ENCODE data around the gene NBPF26.
"Not testable (repeated sequence)": the region's sequence is repeated elsewhere in the genome, so short reads cannot be mapped to it uniquely, and the experiment has no call there.

NBPF26 gene

DNA sequence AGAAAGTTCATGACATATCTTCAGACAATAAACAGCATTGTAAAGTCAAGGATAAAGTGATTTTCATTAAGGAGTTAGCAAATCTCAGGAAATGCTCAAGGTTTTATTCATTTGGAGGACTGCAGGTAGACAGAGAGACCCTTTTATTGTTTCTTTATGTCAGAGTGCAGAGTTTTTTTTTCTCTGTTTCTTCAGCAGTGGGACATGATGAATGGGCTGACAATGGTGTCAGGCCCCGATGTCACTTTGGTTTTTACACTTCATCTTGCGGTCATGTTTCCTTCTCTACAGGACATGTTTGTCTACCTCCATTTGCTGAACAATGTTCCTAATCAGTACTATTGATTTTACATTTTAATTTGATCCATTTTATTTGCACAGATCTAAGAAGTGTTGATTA is 134.4 kb downstream of the NBPF26 start:
- H3K9ac ChIP-seq (ENCODE audit: low read length); H3K79me1 ChIP-seq (replicated peaks; ENCODE audit: low read length, poor library complexity, severe bottlenecking); DNase-seq; H3K4me2 ChIP-seq (ENCODE audit: low read length, poor library complexity, severe bottlenecking); H3K18ac ChIP-seq (ENCODE audit: low read depth in 1 of 2, low read length in 2 of 2); H3K9me3 ChIP-seq (ENCODE audit: control insufficient read depth, low read length); H3K23ac ChIP-seq (ENCODE audit: low read length in 2 of 2); H4K91ac ChIP-seq (ENCODE audit: low read length); H2AFZ ChIP-seq (ENCODE audit: low read depth, low read length); H2BK15ac ChIP-seq (ENCODE audit: low read depth, poor library complexity, severe bottlenecking); H2AK5ac ChIP-seq (ENCODE audit: low read length, severe bottlenecking); H3K4ac ChIP-seq (ENCODE audit: low read depth in 1 of 2, low read length in 2 of 2); H2BK5ac ChIP-seq (ENCODE audit: low read depth, low read length, poor library complexity, severe bottlenecking); H2BK12ac ChIP-seq (ENCODE audit: low read length in 2 of 2); H4K8ac ChIP-seq (ENCODE audit: low read length); H2BK120ac ChIP-seq (ENCODE audit: low read depth, low read length); H3K27ac ChIP-seq (ENCODE audit: low read length, poor library complexity, severe bottlenecking); H3K27me3 ChIP-seq (ENCODE audit: control insufficient read depth in 1 of 2, insufficient read depth in 1 of 2, low read length in 2 of 2); H3K14ac ChIP-seq (ENCODE audit: low read length in 2 of 2); H3K4me1 ChIP-seq (ENCODE audit: control insufficient read depth, insufficient read depth, low read depth, low read length); H3K36me3 ChIP-seq (ENCODE audit: control insufficient read depth in 1 of 2, insufficient read depth in 2 of 2, low read depth in 1 of 2, low read length in 2 of 2); H3K4me3 ChIP-seq (ENCODE audit: insufficient read depth in 1 of 2, low read depth in 1 of 2, low read length in 2 of 2): not testable (repeated sequence)
- WGBS, result no CpG with 5 or more reads among the region's 2 CpGs

DNA sequence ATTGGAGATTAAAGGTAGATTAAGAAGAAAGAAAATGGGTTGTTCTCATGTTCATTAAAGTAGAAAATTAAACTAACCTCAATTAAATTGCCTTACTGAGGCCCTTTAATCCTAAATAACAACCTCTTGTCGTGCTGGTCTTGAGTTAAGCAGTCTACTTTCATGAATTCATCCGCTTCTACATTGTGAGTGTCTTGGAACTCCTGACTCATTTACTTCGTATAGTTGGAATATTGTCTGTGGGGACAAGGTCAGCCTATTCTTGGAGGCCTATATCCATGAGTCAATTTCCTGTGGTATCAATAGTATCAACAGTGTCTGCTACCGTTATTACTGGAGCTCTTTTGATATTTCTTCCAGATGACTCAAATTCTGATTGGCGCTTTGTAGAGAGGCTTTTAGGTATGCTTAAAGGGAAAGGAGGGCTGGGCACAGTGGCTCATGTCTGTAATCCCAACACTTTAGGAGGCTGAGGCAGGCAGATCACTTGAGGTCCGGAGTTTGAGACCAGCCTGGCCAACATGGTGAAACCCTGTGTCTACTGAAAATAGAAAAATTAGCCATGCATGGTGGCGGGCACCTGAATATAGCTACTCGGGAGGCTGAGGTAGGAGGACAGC is 136.0 kb downstream of the NBPF26 start:
- H3K9me3 ChIP-seq (ENCODE audit: control insufficient read depth, low read length); H2BK5ac ChIP-seq (ENCODE audit: low read depth, low read length, poor library complexity, severe bottlenecking); H4K91ac ChIP-seq (ENCODE audit: low read length); H3K9ac ChIP-seq (ENCODE audit: low read length); H2AFZ ChIP-seq (ENCODE audit: low read depth, low read length); H3K4me2 ChIP-seq (ENCODE audit: low read length, poor library complexity, severe bottlenecking); H2BK120ac ChIP-seq (ENCODE audit: low read depth, low read length); H3K23ac ChIP-seq (ENCODE audit: low read length in 2 of 2); H2BK15ac ChIP-seq (ENCODE audit: low read depth, poor library complexity, severe bottlenecking); H3K4ac ChIP-seq (ENCODE audit: low read depth in 1 of 2, low read length in 2 of 2); H2BK12ac ChIP-seq (ENCODE audit: low read length in 2 of 2); H3K79me1 ChIP-seq (replicated peaks; ENCODE audit: low read length, poor library complexity, severe bottlenecking); H3K14ac ChIP-seq (ENCODE audit: low read length in 2 of 2); H3K4me1 ChIP-seq (ENCODE audit: control insufficient read depth, insufficient read depth, low read depth, low read length); H3K4me3 ChIP-seq (ENCODE audit: insufficient read depth in 1 of 2, low read depth in 1 of 2, low read length in 2 of 2); H3K36me3 ChIP-seq (ENCODE audit: control insufficient read depth in 1 of 2, insufficient read depth in 2 of 2, low read depth in 1 of 2, low read length in 2 of 2); H3K27me3 ChIP-seq (ENCODE audit: control insufficient read depth in 1 of 2, insufficient read depth in 1 of 2, low read length in 2 of 2); H3K18ac ChIP-seq (ENCODE audit: low read depth in 1 of 2, low read length in 2 of 2); H4K8ac ChIP-seq (ENCODE audit: low read length); H2AK5ac ChIP-seq (ENCODE audit: low read length, severe bottlenecking); H3K27ac ChIP-seq (ENCODE audit: low read length, poor library complexity, severe bottlenecking): not testable (repeated sequence)
- no CpG with 5 or more reads among the region's 8 CpGs for WGBS
- peak; percentile 45 for DNase-seq

DNA sequence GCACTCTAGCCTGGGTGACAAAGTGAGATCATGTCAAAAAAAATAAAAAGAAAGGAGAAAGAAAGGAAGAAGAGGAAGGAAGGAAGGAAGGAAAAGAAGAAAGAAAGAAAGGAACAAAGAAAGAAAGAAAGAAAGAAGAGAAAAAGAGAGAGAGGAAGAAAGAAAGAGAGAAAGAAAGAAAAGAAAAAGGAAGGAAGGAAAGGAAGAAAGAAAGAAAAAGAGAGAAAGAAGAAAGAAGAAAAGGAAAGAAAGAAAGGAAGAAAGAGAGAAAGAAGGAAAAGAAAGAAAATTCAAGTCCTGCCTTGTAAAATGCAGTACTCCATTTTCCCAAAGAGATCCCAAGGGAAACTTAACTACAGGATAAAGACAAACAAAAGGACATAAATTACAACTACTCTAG is 154.5 kb downstream of the NBPF26 start:
- H3K36me3 ChIP-seq (ENCODE audit: control insufficient read depth in 1 of 2, insufficient read depth in 2 of 2, low read depth in 1 of 2, low read length in 2 of 2); H4K8ac ChIP-seq (ENCODE audit: low read length); H2BK5ac ChIP-seq (ENCODE audit: low read depth, low read length, poor library complexity, severe bottlenecking); H3K14ac ChIP-seq (ENCODE audit: low read length in 2 of 2); H3K4ac ChIP-seq (ENCODE audit: low read depth in 1 of 2, low read length in 2 of 2); H3K79me1 ChIP-seq (replicated peaks; ENCODE audit: low read length, poor library complexity, severe bottlenecking); H3K9me3 ChIP-seq (ENCODE audit: control insufficient read depth, low read length); H2BK120ac ChIP-seq (ENCODE audit: low read depth, low read length); H3K4me1 ChIP-seq (ENCODE audit: control insufficient read depth, insufficient read depth, low read depth, low read length); H3K27ac ChIP-seq (ENCODE audit: low read length, poor library complexity, severe bottlenecking); DNase-seq; H3K27me3 ChIP-seq (ENCODE audit: control insufficient read depth in 1 of 2, insufficient read depth in 1 of 2, low read length in 2 of 2); H3K4me2 ChIP-seq (ENCODE audit: low read length, poor library complexity, severe bottlenecking); H2AFZ ChIP-seq (ENCODE audit: low read depth, low read length); H3K4me3 ChIP-seq (ENCODE audit: insufficient read depth in 1 of 2, low read depth in 1 of 2, low read length in 2 of 2); H3K23ac ChIP-seq (ENCODE audit: low read length in 2 of 2); H2BK15ac ChIP-seq (ENCODE audit: low read depth, poor library complexity, severe bottlenecking); H2BK12ac ChIP-seq (ENCODE audit: low read length in 2 of 2); H2AK5ac ChIP-seq (ENCODE audit: low read length, severe bottlenecking); H4K91ac ChIP-seq (ENCODE audit: low read length); H3K9ac ChIP-seq (ENCODE audit: low read length); H3K18ac ChIP-seq (ENCODE audit: low read depth in 1 of 2, low read length in 2 of 2): not testable (repeated sequence)

DNA sequence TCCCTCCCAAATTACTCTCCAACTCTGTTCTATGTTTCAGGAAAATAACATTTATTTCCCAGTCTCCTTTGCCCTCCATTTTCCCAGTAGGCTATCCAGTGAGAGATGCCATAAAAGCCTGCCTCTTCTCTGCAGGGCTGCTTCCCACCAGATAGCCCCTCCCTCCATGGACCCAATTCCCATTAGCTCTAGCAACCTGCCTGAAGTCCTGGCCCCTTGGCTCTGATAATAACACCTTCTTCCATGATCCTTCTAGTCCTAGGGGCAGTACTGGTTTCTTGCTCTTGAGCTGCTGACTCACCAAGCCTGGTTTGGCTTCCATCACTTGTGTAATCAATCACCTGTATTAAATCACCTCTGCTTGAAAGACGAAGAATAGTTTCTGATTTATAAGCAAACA is 156.3 kb downstream of the NBPF26 start:
- WGBS, result no CpG with 5 or more reads among the region's 1 CpG
- H4K8ac ChIP-seq (ENCODE audit: low read length); H3K4ac ChIP-seq (ENCODE audit: low read depth in 1 of 2, low read length in 2 of 2); H3K18ac ChIP-seq (ENCODE audit: low read depth in 1 of 2, low read length in 2 of 2); H3K79me1 ChIP-seq (replicated peaks; ENCODE audit: low read length, poor library complexity, severe bottlenecking); H2BK5ac ChIP-seq (ENCODE audit: low read depth, low read length, poor library complexity, severe bottlenecking); H2BK120ac ChIP-seq (ENCODE audit: low read depth, low read length); H3K4me1 ChIP-seq (ENCODE audit: control insufficient read depth, insufficient read depth, low read depth, low read length); DNase-seq; H2AK5ac ChIP-seq (ENCODE audit: low read length, severe bottlenecking); H3K27ac ChIP-seq (ENCODE audit: low read length, poor library complexity, severe bottlenecking); H3K4me2 ChIP-seq (ENCODE audit: low read length, poor library complexity, severe bottlenecking); H2AFZ ChIP-seq (ENCODE audit: low read depth, low read length); H3K9ac ChIP-seq (ENCODE audit: low read length); H3K9me3 ChIP-seq (ENCODE audit: control insufficient read depth, low read length); H3K27me3 ChIP-seq (ENCODE audit: control insufficient read depth in 1 of 2, insufficient read depth in 1 of 2, low read length in 2 of 2); H4K91ac ChIP-seq (ENCODE audit: low read length); H3K14ac ChIP-seq (ENCODE audit: low read length in 2 of 2); H3K4me3 ChIP-seq (ENCODE audit: insufficient read depth in 1 of 2, low read depth in 1 of 2, low read length in 2 of 2); H2BK15ac ChIP-seq (ENCODE audit: low read depth, poor library complexity, severe bottlenecking); H3K36me3 ChIP-seq (ENCODE audit: control insufficient read depth in 1 of 2, insufficient read depth in 2 of 2, low read depth in 1 of 2, low read length in 2 of 2); H2BK12ac ChIP-seq (ENCODE audit: low read length in 2 of 2); H3K23ac ChIP-seq (ENCODE audit: low read length in 2 of 2): not testable (repeated sequence)

Measured in mesenchymal stem cell (in vitro differentiated cells and primary cell).